GM19467 (cell line): Measurements from ENCODE around the gene ARHGEF28.

Source experiments
- ATAC-seq: cut with Tn5 transposase; IDR thresholded peaks from one replicate; pipeline ENCODE4 v1.9.1; 2021; ENCODE audit warnings: mild to moderate bottlenecking, moderate library complexity; ENCODE audit not compliant: unreplicated experiment

The ARHGEF28 gene

DNA sequence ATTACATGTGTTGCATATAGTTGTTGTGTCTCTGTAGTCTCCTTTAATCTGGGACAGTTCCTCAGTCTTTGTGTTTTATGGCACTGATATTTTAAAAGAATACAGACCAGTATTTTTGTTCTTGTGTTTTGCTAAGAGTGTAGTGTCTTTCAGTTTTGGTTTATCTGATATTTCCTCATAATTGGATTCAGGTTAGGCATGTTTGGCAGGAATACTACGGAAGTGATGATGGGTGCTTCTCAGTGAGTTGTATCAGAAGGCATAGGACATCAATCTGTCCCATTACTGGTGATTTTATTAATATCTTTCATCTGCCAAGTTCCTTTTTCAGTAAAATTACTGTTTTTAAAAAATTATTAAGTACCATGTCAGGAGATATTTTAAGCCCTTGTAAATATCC, 212.9 kb downstream of the ARHGEF28 start:
- ATAC-seq, result no peak

DNA sequence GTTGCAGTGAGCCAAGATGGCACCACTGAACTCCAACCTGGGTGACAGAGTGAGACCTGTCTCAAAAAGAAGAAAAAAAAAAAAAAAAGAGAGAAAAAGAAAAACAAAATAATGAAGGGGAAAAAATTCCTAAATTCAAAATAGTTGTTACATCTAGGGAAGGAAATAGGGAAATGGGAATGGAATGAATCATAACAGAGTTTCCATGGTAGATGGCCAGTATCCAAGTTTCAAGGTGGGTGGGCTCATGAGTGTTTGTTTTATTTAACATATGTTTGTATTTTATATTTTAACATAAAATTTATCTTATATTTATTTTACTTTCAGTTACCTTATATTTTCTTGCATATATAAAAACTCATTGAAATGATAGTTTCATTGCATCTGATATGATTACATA, 215.6 kb downstream of the ARHGEF28 start:
- no peak for ATAC-seq

DNA sequence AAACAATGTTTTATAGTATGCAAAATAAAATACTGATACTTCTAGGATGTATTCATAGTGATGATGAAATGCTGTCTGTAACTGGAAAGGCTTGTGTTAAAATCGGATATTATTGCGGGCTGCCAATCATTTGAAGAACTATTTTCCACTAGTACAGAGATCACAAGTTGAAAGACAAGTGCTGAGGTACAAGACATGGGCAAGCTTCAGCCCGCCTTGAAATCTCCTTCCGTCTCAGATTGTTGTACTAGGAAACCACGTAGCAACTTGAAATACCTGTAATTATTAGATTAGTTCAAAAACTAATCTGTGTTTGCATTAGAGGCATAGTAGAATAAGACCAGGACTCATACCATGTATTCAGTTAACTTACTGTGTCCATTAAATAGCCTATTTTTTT, 218.2 kb downstream of the ARHGEF28 start:
- no peak for ATAC-seq

DNA sequence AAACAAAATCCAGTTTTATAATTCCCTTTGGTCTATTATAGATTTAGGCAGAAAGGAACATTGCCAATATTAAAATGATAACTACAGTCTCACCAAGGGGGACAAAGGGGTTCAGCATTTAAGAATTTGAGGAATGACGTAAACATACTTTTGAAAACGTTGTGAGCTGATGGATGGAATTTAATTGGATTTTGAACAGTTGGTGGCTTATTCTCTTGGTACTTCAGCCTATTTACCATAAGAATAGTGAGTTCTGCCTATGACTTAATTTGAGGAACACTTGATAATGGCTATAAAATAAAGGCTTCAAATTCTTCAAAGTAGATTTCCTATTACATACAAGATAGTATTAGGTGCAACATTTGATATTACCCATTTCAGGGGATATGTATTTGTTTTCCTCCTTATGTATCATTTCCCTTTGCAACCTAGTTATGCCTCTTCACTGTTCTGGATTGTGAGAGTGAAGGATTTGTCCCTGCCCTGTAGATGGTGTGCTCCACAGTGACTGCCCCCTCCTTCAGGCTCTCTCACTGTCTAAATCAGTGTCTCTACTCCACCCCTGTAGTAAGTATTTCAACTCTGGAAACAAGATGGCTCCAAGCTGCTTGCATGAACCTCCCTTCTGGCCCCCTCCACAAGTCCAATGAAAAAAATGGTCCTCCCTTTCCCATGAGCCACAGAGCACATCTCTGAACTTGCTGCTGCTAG, 225.6 kb downstream of the ARHGEF28 start:
- no peak for ATAC-seq

DNA sequence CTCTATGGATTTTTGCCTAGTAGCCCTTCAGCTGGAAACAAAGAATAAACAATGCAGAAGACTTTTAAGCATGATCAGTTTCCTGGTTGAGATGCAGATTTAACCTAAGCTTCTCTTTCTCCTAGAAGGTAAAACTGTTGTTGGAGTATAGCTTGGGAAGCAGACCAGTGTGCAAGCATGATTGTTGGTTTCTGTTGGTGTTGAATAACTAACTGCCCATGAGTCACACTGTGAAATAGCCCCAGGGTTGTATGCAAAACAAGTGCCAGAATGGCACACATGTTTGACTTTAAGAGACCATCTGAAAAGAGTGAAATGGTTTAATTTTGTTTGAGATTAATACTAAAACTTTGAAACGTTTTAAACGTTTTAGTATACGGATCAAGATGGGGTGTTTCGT, 227.1 kb downstream of the ARHGEF28 start:
- no peak for ATAC-seq

DNA sequence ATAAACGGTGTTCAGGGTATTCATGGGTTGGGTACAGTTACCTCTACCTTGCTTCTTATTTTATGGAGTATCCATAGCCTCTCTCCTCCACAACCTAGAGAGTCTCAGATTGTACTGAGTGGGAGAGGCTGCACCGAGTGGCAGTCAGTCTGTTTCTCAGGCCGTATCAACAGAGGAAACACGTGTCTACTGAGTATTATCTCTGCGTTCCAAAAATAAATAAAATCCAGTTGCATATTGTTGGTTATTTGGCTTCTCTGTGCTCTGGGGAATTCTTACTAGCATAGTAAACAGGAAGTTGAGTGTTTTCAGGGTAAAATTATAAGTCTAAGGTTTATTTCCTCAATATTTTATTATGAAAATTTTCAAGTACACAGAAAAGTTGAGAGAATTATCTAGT, 231.0 kb downstream of the ARHGEF28 start:
- no peak for ATAC-seq

DNA sequence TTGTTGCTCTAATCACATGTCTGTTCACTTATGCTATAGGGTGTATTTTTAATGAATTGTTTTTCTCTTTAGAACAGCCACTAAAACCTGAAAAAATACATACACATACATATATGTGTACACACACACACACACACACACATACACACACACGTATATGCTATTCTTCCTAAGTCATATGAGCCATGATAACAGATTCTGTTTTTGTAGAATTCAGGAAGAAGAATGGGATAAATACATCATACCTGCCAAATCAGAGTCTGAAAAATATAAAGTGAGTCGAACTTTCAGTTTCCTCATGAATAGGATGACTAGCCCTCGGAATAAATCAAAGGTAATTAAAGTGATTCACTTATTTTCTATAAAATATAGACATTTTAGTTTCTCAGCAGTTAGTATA, 231.4 kb downstream of the ARHGEF28 start:
- ATAC-seq, result no peak

DNA sequence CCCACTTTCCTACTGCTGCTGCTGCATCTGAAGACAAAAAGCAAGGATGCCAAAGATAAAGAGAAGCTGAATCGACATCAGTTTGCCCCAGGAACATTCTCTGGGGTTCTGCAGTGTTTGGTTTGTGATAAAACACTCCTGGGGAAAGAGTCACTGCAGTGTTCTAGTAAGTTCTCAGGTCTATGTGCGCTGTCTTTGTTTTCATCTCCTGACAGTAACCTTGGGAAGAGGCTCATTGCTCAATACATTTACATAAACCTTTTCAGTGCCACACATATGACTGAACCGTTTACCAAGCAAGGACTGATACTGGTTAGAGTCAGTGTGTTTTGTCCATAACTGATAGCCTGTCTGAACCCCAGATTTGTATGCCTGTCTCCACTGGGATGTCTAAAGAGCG, 232.1 kb downstream of the ARHGEF28 start:
- no peak for ATAC-seq

DNA sequence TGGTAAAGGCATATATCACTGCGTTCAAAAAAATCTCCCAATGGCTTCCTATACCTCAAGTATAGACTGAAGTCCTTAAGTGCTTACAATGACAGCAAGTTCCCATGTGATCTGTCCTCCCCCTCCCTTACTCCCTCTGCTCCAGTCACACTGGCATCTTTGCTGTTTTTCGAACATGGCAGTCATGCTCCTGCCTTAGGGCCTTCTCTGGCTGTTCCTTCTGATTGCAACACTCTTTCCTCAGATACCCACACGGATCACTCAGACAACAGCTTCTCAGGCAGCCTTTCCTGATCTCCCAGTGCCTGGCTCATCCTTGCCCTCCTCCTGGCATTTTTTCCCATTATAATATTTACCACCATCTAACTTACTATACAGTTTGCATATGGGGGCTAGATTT, 232.8 kb downstream of the ARHGEF28 start:
- no peak for ATAC-seq

DNA sequence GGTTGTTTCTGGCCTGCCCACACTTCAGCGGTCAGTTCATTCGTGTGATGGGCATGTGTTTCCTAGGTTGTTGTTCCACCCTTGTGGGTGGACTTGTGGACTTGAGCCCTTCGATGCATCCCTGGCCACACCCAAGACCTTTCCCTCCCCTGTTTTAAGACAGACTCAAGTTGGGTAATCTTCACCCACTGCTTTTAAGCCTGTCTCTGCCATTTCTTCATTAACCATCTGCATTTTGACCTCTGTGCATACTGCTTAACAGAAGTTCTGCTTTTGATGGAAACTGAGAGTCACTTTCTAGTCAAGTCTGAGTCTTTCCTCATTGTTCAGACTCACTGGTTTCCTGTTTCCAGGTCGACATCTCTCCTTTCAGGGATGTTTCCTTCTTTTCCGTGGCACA, 233.7 kb downstream of the ARHGEF28 start:
- ATAC-seq, result no peak

DNA sequence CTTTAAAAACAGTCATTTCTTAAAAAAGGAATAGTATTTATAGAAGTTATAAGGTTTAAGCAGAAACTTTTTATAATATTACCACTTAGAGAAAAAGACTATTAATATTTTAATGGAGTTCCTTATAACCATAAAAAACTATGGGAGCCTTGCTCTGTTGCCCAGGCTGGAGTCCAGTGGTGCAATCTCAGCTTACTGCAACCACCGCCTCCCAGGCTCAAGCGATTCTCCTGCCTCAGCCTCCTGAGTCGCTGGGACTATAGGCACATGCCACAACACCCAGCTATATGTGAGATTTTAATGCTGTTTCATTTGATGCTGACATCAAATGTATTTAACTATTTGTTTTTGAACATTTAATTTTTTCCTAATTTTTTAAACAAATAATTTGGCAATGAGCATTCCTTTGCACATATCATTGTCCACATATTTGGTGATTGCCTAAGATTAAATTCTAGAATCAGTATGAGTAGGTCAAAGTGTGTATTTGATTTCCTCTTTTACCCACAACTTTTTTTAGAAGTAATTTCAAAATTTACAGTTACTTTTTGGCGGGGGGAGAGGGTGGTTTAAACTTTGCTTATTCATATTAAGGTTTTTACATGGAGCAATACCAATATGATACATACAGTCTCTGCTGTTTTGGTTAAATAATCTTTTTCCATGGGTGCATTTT, 235.5 kb downstream of the ARHGEF28 start:
- ATAC-seq, result no peak

DNA sequence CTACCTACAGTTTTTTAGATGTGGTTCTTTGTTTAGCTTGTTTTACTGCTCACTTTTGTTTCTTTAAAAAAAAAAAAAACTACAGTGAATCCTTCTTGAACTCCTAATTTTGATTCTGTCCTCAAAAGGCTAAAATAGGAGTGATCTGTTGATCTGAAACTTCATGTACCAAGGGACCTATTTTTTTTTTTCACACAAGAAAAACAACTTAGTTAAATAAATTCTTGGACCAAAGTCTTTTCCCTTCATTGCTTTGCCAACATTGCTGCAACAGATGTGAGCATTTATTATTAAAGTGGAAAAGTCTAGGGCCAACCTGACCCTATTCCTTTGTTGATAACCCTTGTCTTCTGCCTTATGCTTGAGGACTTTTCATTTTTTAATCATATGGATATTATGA, 236.8 kb downstream of the ARHGEF28 start:
- no peak for ATAC-seq

DNA sequence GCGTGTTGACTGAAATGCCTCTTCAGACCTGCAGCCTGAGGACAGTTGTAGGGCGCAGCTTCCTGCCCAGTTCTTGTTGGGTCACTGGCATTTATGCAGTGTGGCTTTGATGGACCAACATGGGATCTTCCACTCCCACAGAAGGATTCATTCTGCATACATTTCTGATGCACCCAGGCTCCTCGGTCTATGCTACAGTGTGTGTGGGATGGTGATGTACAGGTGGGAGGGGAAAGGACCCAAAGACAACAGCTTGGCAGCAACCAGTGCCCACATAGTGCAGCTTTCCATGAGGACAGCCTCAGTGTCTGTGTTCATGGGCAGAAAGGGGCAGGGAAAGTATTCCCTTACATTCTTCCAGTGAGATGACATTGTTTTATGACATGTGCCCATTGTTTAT, 237.9 kb downstream of the ARHGEF28 start:
- no peak for ATAC-seq

DNA sequence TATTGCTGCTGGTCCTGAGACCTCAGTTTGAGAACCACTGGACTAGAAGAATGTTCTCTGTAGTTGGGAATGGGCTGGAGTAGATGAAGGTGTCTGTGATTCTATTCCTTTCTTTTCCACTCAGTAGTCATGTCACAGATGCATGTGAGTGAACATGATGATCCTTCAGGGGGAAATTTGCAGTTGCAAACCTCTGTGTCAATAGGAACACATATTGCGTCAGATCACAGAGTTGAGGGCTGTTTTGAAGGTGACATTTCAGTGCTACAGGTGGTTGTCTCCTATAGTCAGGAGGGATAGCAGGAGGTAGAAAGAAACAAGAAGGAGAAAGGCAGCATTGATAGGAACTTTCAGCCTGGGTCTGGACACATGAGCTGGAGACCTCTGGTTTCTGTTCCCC, 239.3 kb downstream of the ARHGEF28 start:
- no peak for ATAC-seq

DNA sequence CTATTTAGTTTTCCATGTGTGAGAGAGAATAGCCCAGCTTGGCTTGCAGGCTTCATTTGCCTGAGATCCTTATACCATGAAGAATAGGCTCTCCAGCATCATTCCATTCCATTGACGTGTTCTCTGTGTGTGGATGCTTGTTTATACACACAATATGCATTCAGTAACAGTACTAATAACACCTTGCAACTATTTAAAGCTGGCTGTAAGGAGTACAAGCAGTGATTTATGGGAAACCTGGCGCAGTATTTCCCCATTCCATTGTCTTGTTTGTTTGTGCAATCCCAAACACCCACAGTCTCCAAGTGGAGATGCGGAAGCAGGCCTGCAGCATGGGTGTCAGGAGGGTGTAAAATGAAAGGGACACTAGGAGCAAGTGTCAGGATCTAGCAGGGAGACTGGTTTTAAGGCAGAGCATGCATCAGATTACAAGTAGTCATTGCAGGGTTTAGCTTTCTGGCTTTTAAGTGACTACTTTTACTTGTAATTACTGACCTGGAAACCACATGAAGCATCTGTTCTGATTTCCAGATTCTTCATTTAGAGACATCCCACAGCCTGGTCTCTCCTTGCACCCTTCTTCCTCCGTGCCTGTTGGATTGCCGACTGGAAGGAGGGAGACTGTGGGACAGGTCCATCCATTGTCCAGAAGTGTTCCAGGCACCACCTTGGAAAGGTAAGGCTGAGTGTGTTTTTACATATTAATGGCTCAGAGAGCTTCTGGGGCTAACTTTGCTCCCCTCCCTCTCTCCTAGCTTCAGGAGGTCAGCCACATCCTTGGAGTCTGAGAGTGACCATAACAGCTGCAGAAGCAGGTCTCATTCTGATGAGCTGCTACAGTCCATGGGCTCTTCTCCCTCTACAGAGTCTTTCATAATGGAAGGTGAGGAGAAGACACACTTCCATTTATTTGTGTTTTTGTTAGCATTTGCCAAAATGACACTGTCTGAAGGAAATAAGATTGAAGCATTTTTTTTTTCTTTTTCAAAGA, 241.6 kb downstream of the ARHGEF28 start:
- no peak for ATAC-seq

DNA sequence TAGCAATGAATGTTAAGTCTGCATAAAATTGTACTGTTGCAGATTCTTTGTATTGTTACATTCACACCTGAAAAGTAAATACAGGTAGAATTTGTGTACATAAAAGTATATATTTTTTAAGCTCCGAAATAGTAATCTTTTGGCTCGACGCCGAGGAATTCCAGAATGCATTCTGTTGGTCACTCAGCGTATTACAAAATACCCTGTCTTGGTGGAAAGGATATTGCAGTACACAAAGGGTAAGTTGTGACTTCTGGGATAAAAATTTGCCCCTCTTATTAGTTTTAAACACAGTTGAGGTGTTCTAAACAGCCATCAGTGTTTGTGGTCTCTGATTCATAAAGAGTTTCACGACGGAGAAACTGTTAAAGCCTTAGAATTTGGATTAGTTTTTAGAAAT, 257.6 kb downstream of the ARHGEF28 start:
- ATAC-seq, result no peak

DNA sequence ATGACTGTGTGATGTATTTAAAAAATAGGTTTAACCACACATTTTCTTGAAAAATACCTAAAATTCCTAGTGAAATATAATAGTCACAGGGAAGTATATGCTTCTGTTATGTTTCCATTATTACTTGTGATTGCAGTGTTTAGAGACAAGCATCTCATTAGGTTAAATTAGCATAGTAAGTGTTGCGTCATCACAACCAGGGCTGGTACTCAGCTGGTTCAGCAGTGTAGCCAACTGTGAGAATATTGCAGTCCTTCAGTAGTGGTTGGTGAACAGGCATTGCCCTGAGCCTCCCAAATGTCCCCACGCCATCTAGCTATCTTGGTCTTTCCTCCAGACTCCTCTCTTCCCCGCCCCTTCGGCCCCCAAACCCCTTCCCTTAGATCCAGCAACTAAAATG, 261.7 kb downstream of the ARHGEF28 start:
- ATAC-seq, result no peak

DNA sequence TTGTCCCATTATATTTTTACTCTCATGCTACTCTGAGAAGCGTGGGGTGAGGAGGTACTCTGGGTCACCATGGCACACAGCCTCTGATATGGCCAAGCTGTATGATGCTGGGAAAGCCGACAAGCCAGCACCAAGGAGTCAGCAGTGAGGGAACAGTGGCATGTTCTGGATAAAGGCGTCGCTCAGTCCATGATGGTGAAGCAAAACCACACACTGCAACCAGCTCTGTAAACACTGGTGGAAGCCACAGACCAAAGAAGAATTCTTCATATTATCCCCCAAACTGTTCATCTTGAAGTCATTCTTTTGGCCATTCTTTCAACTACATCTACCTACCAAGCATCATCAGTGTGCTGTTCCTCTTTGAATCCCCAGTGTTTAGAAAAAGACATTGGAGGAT, 264.6 kb downstream of the ARHGEF28 start:
- no peak for ATAC-seq

DNA sequence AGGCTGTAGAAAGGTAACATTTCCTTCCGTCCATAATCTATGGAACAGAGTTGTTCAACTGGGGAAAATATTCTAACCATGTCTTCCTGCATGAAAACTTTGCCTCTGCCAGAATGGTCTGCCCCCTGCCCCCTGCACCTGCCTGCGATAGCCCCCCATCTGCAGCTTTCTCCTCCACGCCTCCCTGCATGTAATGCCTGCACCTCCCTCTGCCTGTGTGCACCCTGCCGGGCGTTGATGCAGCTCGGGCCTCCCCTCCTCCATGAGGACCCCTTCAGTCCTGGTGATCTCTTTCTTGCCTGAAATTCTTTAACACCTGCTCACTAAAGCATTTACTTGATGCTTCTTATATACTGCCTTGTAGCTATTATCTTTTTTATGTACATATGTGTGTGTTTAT, 266.2 kb downstream of the ARHGEF28 start:
- no peak for ATAC-seq

DNA sequence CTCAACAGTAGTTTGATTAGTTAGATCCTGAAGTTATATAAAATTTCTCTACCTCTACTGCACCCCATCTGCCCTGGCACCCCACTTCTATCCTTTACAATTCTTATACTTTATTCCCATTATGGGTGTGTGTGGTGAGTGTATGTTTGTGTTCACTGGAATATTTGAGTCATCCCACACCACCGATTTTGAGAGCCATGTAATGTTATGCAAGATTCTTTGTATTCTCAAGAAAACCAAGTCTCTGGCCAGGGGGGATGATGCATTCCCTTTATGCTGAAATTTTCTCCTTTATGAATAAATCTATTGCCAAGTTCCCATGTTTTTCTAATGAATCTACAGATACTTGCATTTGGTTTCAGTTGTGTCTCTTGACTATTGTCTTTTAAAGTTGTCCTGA, 266.8 kb downstream of the ARHGEF28 start:
- no peak for ATAC-seq

DNA sequence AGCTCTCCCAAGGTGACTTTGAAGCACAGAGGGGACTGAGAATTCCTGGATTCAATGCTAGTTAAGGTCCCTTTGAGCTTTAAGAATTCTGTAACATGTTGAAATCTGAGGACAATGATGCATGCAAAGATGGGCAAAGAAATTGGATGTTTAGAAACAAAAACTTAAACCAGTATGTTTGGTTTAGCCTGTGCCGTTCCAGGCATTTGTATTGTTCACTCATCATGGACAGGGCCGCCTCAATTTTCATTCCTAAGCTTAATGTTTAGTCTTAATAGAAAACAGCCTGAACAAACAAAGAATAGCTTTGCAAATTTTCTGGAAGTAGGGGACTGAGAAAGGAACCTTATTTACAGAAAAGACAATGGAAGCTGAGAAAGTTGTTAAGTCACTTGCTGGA, 267.8 kb downstream of the ARHGEF28 start:
- ATAC-seq, result no peak

DNA sequence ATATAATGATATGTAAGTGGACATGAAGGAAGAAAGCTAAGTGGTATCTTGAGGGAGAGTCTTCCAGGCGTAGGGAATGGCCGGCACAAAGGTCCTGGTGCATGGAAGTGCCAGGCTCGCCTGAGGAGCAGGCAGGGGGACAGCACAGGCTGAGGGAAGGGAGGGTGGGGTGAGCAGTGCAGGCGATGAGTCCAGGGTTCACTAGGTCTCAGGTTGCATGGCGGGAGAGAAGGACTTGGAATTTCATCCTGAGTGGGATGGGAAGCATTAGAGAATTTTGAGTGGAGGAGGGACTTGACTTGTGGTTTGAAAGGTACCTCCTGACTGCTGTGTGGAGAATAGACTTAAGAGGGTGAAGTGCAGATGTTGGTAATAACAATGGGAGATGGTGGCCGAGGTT, 268.9 kb downstream of the ARHGEF28 start:
- ATAC-seq, result no peak
